Measurements from ENCODE around the gene CFAP100.

DNA sequence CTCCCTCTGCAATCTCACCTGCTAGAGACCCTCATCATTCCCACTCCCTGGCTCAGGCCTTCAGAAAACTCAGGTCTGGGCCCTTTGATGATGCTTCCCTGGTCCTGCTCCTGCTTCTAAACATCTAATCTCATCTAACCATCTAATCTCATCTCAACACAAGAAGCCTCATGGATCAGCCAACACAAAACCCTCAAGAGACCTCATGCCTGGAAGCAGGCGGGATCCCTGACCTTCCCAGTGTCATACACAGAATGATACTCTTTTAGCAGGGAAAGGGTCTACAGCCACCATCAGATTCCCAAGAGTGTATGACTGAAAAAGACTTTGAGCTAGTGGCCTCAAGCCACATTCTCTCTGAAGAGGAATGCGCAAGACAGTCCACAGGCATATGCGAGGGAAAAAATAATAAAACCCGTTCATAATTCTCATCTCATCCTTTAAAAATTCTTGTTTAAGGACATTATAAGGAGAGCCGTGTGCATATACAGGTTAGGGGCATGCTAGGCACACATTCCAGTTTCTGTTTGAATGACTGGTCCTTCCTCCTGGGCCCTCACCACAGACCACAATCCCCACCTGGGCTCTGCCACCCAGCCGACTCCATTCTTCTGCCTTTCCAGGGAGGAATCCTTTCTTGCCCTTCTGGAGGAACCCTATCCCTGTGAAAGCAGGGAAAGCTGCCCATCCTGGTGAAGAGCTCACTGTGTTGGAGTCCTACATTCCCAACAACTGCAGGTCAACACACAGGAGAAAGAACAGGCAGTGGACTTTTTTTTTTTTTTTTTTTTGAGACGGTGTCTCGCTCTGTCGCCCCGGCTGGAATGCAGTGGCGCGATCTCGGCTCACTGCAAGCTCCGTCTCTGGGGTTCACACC lies 78.8 kb downstream of the CFAP100 start:
- TF ChIP-seq POLR2A (IDR thresholded peaks at IDR 0.05; ENCODE audit: low read depth) (no peak), POLR2AphosphoS5 (IDR thresholded peaks at IDR 0.05) (no peak), EP300 (IDR thresholded peaks at IDR 0.05) (no peak)
- TF ChIP-seq, protein P1, sequence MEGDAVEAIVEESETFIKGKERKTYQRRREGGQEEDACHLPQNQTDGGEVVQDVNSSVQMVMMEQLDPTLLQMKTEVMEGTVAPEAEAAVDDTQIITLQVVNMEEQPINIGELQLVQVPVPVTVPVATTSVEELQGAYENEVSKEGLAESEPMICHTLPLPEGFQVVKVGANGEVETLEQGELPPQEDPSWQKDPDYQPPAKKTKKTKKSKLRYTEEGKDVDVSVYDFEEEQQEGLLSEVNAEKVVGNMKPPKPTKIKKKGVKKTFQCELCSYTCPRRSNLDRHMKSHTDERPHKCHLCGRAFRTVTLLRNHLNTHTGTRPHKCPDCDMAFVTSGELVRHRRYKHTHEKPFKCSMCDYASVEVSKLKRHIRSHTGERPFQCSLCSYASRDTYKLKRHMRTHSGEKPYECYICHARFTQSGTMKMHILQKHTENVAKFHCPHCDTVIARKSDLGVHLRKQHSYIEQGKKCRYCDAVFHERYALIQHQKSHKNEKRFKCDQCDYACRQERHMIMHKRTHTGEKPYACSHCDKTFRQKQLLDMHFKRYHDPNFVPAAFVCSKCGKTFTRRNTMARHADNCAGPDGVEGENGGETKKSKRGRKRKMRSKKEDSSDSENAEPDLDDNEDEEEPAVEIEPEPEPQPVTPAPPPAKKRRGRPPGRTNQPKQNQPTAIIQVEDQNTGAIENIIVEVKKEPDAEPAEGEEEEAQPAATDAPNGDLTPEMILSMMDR (IDR thresholded peaks at IDR 0.05): no peak
